NCI-H1417 treated with DMSO at 0.1 percent for 48 hours (cell line): ENCODE data around the gene LRRC3C.
"Not testable (repeated sequence)": the region's sequence is repeated elsewhere in the genome, so short reads cannot be mapped to it uniquely, and the experiment has no call there.

Source experiments
- DNase-seq: peaks from one replicate; lab custom pipeline; 2025; lab: John Stamatoyannopoulos, UW

LRRC3C gene

GRCh38 chr17:39924691-39925055 is 2.9 kb upstream of the LRRC3C start:
- no peak for DNase-seq

DNA sequence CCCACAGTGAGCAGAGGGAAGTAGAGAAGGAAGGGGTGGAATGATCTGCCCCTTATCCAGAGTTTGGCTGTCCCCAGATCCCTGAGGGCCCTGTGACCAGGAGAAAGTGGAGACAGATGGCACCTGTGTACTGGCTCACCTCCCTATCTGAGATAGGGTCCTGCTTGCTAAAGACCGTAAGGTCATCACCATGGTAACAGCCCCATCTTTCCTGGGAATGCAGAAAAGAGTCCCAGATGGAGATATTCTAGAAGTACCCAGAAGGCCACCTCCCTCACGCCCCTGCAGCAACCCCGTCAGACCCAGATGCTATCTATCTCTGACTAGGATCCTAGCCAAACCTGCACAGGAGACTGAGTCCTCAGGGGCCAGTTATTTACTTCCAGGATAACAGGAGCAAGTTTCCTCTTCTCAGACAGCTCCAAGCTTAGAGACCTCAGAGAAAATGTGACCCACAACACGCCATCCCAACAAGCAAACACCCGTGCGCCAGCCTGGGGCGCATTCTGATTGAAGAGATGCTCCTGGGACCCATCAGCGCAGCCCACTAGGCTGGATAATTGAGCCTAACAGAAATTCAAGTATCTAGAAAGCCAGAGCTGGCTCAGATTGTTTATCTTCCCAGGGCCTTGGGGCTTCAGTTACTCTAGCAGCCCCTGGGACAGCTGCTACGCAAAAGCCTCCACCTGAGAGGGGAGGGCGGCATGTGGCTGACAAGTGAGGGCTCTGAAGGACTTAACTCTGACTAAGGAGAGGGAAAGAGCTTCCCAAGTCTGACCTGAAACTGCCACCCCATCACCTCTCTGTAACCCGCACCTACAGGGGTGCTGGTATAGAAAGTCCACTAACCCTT is 2.0 kb upstream of the LRRC3C start:
- no peak for DNase-seq

- DNase-seq = no peak
Observed at GRCh38 chr17:39926135-39926587, 1.4 kb upstream of the LRRC3C start.

DNA sequence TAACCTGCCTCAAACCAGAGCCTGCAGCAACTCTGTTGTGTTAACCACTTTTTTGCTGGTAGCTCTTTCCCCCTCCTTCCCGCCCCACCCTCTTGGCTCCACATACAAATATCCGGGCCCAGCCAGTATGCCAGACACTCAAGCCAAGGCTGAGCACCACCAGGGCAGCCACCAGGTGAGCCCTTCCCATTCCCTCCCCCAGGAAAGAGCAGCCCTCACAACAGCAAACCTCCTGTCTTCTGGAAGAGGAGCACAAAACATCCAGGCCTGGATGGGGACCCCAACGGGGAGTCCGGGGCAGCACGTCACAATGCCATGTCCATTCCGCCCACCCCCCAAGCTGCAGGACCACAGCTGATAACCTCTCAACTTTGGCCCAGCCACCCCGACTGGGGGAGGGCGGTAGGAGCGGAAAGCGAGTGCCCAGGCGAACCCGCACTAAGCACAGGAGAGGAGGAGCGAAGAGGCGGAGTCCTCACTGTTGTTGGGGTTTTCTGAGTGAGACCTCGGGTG is 888 bp upstream of the LRRC3C start:
- no peak for DNase-seq

DNA sequence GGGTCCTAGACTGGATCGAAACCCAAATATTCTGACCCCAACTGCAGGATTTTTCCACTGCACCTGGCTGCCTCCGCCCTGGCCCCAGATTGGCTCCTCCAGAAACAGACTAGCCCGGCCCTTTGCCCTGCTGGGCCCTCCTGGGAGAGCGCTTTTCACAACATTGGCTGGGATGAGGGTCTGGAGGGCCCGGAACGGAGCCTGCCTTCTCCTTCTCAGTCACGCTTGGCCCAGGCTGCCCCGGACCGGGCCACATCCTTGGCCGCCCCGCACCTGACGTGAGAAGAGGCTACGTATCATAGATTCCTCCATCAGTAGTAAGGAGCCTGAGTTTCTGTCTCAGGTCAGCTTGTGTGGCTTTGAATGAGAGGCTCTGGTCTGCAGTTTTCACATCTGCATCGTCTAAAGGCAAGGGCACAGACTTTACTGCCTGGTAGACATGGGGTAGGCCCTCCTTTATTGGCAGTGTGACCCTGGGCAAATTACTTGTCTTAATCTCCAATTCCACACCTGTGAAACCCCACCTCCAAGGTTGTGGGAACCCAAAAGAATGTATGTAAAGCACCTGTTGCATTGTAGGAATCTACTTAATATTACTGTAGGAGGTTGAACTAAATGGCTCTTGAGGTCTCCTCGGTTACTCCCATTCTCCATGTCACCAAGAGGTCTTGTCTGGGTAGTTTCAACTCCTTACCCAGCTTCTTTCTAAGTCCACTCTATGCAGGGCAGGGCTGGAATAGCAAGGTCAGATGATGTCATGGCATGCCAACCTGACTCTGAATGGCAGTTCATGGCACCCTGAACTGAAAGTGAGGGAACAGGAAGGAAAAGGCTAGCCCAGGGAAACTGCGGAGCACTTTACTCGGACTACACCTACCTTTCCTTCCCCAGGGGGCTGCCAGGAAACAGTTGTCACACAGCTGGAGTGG is 661 bp downstream of the LRRC3C start:
- DNase-seq = no peak

DNA sequence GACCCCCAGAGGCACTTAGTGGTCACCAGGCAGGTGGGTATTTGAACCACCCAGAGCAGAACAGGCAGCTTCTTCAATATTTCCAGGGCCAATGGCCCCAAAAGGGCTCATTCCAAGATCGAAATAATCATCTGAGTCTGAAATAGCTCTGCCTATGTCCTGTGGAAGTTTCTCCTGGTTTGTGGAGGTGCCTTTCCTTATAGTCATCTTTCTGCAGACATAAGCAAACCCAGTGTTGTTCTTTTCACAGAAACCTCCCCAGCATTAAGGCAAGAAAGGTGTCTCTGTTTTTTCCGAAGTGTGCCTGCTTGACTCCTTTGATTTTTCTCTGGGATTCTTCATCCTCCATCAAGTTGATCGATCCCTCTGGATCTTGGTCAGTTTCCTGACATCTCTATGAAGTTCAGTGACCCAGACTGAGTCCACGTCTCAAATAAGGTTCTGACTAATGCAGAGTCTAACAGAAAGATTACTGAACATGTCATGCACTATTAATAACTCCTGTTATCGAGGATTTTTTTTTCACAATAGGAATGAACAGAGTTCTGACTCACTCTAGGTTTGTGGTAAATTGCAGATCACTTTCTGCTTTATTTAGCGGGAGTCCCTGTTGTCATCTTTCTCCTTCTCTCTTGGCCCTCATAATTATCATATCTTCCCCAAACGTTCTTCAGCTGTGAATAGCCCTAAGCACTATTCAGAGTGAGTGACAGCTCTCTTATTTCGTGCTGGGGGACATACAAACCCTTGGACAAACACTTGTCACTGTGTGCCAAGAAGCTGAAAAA is 1.5 kb downstream of the LRRC3C start:
- DNase-seq = no peak

DNA sequence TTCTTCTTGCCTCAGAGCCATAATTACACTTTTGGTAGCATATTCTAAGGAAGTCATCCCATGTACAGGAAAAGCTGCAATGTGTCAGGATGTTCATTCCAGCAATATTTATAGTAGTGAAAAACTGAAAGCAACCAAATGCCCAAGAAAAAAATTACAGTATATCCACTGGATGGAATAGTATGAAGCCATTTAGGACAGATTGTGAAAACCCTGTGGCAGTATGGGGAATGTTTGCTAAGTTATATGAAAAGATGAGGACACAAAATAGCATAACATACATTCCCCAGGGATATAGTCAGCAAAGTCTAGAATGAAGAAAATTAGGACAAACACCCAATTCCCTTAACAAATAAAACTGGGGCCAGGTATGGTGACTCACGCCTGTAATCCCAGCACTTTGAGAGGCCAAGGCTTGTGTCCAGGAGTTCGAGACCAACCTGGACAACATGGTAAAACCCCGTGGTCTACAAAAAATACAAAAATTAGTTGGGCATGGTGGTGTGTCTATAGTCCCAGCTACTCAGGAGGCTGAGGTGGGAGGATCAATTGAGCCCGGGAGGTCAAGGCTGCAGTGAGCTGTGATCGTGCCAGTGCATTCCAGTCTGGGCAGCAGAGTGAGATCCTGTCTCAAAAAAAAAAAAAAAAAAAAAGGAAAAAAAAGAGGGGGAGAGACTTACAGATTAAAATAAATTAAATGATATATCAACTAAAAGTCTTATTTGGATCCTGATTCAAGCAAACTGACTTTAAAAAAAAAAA is 2.3 kb downstream of the LRRC3C start:
- DNase-seq = no peak

DNA sequence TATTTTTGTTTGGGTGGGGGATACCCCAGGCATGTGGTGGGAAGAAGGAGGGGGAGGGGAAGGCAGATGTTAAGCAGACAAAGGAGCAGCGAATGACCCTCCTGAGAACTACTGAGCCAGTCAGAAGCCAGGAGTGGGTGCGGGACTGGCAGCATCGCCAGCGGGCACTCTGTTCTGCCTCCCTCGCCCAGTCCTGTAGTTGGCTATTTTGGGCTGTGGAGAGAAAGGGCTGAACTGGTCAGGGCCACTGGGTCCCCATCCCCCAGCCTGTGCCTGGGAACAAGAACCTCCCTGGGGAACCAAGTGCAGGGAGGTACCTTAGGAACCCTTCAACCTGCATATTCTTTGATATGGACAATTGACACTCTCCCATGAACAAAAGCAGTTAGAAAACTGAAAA is 6.4 kb downstream of the LRRC3C start:
- DNase-seq = no peak

GRCh38 chr17:39934324-39934723 is 6.8 kb downstream of the LRRC3C start:
- DNase-seq = no peak

- DNase-seq = no peak
Observed at GRCh38 chr17:39935909-39936308, 8.4 kb downstream of the LRRC3C start.

- no peak for DNase-seq
Observed at GRCh38 chr17:39937447-39937846, 9.9 kb downstream of the LRRC3C start.

GRCh38 chr17:39938140-39938869 is 10.8 kb downstream of the LRRC3C start:
- no peak for DNase-seq

DNA sequence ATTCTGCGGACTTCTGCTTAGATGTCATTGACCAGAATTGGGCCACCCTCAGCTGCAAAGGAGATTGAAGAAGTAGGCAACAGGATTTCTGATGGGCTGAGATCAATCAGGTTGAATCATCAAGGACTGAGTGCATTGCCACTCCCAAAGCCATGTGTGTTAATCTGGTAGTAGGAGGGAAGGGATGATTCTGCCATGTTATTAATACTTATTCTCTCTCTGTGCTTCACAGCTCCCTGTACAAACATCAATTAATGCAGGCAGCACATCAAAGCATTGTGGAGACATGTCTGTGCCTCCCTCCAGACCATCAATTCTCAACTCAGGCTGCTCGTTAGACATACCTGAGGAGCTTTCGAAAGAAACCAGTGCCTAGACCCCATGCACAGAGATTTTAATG is 11.6 kb downstream of the LRRC3C start:
- DNase-seq = no peak

- DNase-seq = no peak
Observed at GRCh38 chr17:39939588-39940419, 12.3 kb downstream of the LRRC3C start.

DNA sequence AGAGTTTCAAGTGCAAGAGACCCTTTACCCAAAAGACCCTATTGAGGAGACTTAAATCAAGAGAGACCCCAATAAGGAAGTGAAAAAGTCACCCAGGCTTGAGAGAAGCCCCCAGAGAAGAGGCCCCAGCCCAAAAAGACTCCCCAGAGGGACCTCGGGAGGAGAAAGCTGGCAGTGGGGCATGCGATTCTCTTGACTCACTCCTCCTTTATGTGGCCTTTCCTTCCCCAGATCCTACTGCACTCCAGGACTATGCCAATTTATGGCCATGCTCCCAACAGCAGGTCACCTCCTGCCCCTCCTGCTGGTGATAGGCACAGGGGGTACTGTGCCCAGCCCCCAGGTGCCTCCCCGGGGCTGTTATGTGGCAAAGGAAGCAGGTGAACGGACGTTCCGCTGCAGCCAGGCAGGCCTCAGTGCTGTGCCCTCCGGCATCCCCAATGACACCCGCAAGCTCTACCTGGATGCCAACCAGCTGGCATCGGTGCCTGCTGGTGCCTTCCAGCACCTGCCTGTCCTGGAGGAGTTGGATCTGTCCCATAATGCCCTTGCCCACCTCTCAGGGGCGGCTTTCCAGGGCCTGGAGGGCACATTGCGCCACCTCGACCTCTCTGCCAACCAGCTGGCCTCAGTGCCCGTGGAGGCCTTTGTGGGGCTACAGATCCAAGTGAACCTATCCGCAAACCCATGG is 16.3 kb downstream of the LRRC3C start:
- no peak for DNase-seq

GRCh38 chr17:39944393-39944711 is 16.8 kb downstream of the LRRC3C start:
- DNase-seq = no peak

DNA sequence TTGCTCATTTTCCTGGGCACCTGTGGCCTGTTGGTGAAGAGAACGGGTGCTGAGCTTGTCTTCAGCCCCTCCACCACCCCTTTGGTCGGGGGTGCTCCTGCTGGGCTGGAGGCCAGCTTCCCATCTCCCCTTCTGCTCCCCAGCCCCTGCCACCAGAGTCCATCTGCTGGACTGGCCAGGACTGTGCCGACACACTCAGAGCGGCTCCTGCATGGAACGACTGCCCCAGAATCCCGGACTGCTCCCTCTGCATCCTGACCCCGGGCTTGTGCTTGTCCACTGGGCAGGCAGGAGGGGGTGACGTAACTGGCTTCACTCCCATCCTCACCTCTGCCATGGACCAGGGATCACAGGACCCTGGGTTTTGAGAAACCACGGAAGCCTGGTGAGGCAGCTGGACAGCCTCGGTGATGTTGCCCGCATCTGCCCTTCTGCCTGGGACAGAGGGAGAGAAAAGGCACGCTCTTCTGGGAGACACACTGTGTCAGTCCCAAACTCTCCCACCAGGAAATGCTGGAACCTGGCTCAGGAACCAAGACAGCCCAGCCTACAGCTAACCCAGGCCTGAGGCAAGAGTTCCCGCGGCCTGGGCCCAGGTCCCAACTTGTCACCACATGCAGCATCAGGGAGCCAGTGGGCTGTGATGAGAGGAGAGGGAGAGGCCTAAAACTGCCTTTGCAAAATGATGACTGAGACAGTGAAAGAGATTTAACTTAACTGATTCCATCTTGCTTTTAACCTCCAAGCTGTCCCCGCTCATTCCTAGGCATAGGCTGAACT is 19.2 kb downstream of the LRRC3C start:
- DNase-seq = no peak

- DNase-seq = not testable (repeated sequence)
Observed at GRCh38 chr17:39948489-39948828, 20.9 kb downstream of the LRRC3C start.
